Epithelial cell of esophagus (primary cell): ENCODE measurements around the gene TRIM24.

ENCODE experiments used
- DNase-seq: peaks from one replicate; pipeline ENCODE4 v3.0.0; 2010; ENCODE audit warnings: low read depth
- H3K4me3 ChIP-seq: 2 replicates; pipeline ENCODE4 v1.5.1; 2011; ENCODE audit warnings: mild to moderate bottlenecking, low read length, control low read depth
- CTCF ChIP-seq: IDR thresholded peaks from 2 replicates; pipeline ENCODE4 v1.5.1; 2011; ENCODE audit warnings: low read depth, mild to moderate bottlenecking, low read length, control low read depth, inconsistent platforms; ENCODE audit not compliant: insufficient read depth; ENCODE audit errors: missing control alignments

The TRIM24 gene

DNA sequence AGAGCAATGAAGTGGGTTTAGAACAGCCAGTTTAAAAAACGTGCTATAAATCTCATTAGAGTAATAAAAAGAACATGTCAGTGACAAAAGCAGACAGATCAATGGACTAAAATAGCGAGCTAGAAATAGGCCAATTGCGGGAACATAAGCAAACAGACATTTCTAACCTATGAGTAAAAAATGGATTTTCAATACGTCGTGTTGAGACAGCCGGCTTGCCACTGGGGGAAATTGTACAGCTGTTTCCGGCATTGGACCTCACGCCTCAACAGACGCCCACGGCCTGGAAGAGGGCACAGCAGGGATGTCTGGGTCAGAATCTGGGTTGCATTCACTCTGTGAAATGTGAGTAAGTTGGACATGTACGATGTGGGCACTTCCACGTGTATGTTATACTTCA lies 148.2 kb downstream of the TRIM24 start:
- no peak for TF ChIP-seq CTCF
- no peak for DNase-seq
- H3K4me3 ChIP-seq: no peak overlapping the region

DNA sequence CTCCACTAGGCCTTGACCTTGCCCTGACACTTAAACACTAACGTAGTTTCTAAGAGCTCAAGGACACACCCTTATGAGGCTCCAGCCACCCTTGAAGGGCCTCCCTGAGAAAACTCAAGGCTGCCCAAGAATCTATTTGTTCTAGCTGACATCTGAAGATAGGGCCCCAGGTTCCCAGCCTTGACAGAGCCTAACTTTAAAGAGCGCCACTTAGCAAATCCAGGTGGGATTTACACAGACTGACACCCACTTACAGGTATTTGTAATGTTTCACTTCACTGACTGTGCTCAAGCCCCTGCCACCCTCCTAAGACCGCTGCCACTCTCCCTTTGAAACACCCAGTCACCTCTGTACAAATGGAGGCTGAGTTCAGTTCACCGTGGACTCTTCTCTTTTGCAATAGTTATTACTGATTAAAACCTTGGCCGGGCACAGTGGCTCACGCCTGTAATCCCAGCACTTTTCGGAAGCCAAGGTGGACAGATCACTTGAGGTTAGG lies 150.7 kb downstream of the TRIM24 start:
- H3K4me3 ChIP-seq: no peak overlapping the region
- no peak for TF ChIP-seq CTCF
- DNase-seq: no peak

GRCh38 chr7:138613630-138614029 lies 153.6 kb downstream of the TRIM24 start:
- no peak for TF ChIP-seq CTCF
- DNase-seq: no peak
- H3K4me3 ChIP-seq: no peak overlapping the region

DNA sequence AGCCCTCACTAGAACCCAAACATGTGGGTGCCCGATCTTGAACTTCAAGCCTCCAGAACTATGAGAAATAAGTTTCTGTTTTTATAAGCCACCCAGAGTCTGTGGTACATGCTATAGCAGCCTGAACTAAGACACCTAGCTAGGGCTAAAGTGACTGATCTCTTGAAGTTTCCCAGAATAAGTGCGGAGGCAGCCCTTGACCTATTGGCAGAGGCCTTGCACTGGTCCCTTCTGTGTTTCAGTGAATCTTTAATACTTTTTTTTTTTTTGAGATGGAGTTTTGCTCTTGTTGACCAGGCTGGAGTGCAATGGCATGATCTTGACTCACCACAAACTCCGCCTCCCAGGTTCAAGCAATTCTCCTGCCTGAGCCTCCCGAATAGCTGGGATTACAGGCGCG lies 156.0 kb downstream of the TRIM24 start:
- no peak for TF ChIP-seq CTCF
- no peak for DNase-seq

DNA sequence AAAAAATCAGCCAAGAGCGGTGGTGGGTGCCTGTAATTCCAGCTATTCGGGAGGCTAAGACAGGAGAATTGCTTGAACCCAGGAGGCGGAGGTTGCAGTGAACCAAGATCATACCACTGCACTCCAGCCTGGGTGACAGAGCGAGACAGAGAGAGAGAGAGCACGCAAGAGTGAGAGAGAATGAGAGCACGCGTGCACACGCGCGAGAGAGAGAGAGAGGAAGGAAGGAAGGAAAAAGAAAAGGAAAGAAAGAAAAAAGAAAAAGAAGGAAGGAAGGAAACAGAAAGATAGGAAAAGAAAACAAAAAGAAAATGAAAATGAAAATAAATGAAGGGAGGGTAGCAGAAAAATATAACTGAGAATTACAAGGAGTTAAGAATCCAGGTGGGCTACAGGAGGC lies 158.4 kb downstream of the TRIM24 start:
- no peak for DNase-seq
- TF ChIP-seq CTCF: no peak
- H3K4me3 ChIP-seq: no peak overlapping the region

More for the DNA sequence above, 156.0 kb downstream of the TRIM24 start:
- no peak overlapping the region for H3K4me3 ChIP-seq

GRCh38 chr7:138618933-138619332 lies 158.9 kb downstream of the TRIM24 start:
- TF ChIP-seq CTCF: no peak
- no peak for DNase-seq
- H3K4me3 ChIP-seq: no peak overlapping the region

DNA sequence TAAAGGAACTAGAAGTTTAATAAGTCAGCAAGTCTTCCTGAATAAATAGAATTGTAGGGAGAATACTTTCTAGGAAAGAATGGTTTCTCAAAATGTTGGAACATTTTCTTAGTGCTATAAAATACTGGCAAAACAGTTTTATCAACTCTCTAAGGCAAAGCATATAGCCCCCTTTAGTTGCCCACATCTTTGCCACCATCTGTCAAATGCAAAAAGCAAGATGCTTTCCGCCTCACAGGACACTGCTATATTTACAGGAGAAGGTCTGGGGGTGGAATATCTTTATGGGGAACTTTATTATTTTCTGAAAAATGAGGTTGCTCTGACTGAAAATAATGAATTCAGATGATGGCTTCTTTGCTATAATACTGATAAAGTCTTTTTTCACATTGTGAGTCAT lies 162.8 kb downstream of the TRIM24 start:
- TF ChIP-seq CTCF: no peak
- no peak overlapping the region for H3K4me3 ChIP-seq
- DNase-seq: no peak
